Cardiac atrium fibroblast (primary cell): Measurements from ENCODE around the gene CANX. TPM values are rescaled to one million over a fixed set of nuclear protein-coding genes. Genes with fewer than 3 reads are reported as not detected.

Experiments
- total RNA-seq: library from RNA; depleted of rRNA; stranded (reverse); fragments of >200 nt; gene quantifications from 2 replicates; pipeline ENCODE4 v1.2.3, GENCODE V29; 2015

Gene CANX
- total RNA-seq, result 434 and 490 TPM in 2 replicates

GRCh38 chr5:179698935-179699615 lies at the start of gene CANX:
CANX (plus strand) TSS chr5:179698967; CDS start chr5:179705682, 6,715 bp downstream.

GRCh38 chr5:179680780-179681401 lies 17.9 kb upstream of the CANX start, which contains the start of gene CBY3:
CBY3 (minus strand) TSS chr5:179681034; CDS start chr5:179680918, 116 bp downstream.

GRCh38 chr5:179732412-179732917 lies 33.7 kb downstream of the CANX start, which contains the start of gene MAML1:
MAML1 (plus strand) TSS chr5:179732822; CDS start chr5:179733113, 291 bp downstream.

Other genes starting within 250 kb of the CANX start
- gene RUFY1, start 148.4 kb upstream of the CANX start, total RNA-seq, result 24.0 and 25.1 TPM in 2 replicates
- gene HNRNPH1, start 75.3 kb upstream of the CANX start, total RNA-seq, result 169 and 209 TPM in 2 replicates
- gene CBY3, start 17.9 kb upstream of the CANX start, total RNA-seq, result not detected in 2 replicates
- 12.5 and 14.4 TPM in 2 replicates for gene MAML1, start 33.9 kb downstream of the CANX start, total RNA-seq
- gene LTC4S, start 95.0 kb downstream of the CANX start, total RNA-seq, result 9.9 and 13.9 TPM in 2 replicates
- gene MGAT4B, start 107.9 kb downstream of the CANX start, total RNA-seq, result 154 and 178 TPM in 2 replicates
- gene SQSTM1, start 121.9 kb downstream of the CANX start, total RNA-seq, result 292 and 448 TPM in 2 replicates
- gene MRNIP, start 159.8 kb downstream of the CANX start, total RNA-seq, result 7.6 and 7.8 TPM in 2 replicates
- gene TBC1D9B, start 208.9 kb downstream of the CANX start, total RNA-seq, result 83.0 and 88.1 TPM in 2 replicates